Liver (tissue), 9 donors: ENCODE measurements around the gene LEAP2. TPM values are rescaled to one million over a fixed set of nuclear protein-coding genes. Genes with fewer than 3 reads are reported as not detected.

ENCODE experiments used
- DNase-seq: peaks from one replicate; pipeline ENCODE4 v3.0.0-alpha.2; 2017; ENCODE audit warnings: low spot score
- H3K27ac ChIP-seq, 2 donors: one replicate each; pipeline ENCODE4 v1.7.0; 2013; ENCODE audit warnings: inconsistent platforms in 2 of 2, low read length in 2 of 2, control low read depth in 1 of 2, low read depth in 1 of 2, mild to moderate bottlenecking in 1 of 2
- H3K27me3 ChIP-seq, 4 donors: one replicate each; pipeline versions ENCODE4 v1.6.1 to v1.7.0; 2013; ENCODE audit warnings: low read length in 3 of 4, inconsistent platforms in 1 of 4, mild to moderate bottlenecking in 1 of 4, moderate library complexity in 1 of 4; ENCODE audit not compliant: control insufficient read depth in 4 of 4, insufficient read depth in 4 of 4
- H3K36me3 ChIP-seq, 4 donors: one replicate each; pipeline versions ENCODE4 v1.6.1 to v1.7.0; 2013; ENCODE audit warnings: low read length in 3 of 4, mild to moderate bottlenecking in 3 of 4, low read depth in 1 of 4, moderate library complexity in 1 of 4; ENCODE audit not compliant: control insufficient read depth in 4 of 4, insufficient read depth in 3 of 4
- H3K4me1 ChIP-seq, 4 donors: one replicate each; pipeline versions ENCODE4 v1.6.1 to v1.7.0; 2013; ENCODE audit warnings: low read length in 3 of 4, mild to moderate bottlenecking in 3 of 4, moderate library complexity in 1 of 4; ENCODE audit not compliant: control insufficient read depth in 4 of 4, insufficient read depth in 4 of 4
- H3K4me3 ChIP-seq, 3 donors: one replicate each; pipeline versions ENCODE4 v1.6.1 to v1.7.0; 2013; ENCODE audit warnings: low read length in 3 of 3, control low read depth in 1 of 3, low read depth in 1 of 3, mild to moderate bottlenecking in 1 of 3
- H3K9ac ChIP-seq, 2 donors: one replicate each; pipeline ENCODE4 v1.7.0; 2013; ENCODE audit warnings: low read length in 2 of 2, mild to moderate bottlenecking in 2 of 2, moderate library complexity in 2 of 2, control low read depth in 1 of 2, low read depth in 1 of 2
- H3K9me3 ChIP-seq, 4 donors: one replicate each; pipeline versions ENCODE4 v1.6.1 to v1.7.0; 2013; ENCODE audit warnings: low read length in 3 of 4; ENCODE audit not compliant: control insufficient read depth in 4 of 4
- EGR1 ChIP-seq, 2 donors: IDR thresholded peaks; 2 replicates each; pipeline ENCODE4 v1.6.1; 2016 to 2018; ENCODE audit warnings: antibody characterized with exemption in 2 of 2, low read depth in 2 of 2
- FOXA1 ChIP-seq: IDR thresholded peaks from 2 replicates; pipeline ENCODE4 v1.6.1; 2016; ENCODE audit warnings: antibody characterized with exemption
- FOXA2 ChIP-seq: IDR thresholded peaks from 2 replicates; pipeline ENCODE4 v1.6.1; 2016; ENCODE audit warnings: antibody characterized with exemption
- GABPA ChIP-seq, 2 donors: IDR thresholded peaks in 1 of 2; conservative IDR thresholded peaks in 1 of 2; 2 replicates each; pipeline ENCODE4 v1.6.1; 2016; ENCODE audit warnings: antibody characterized with exemption in 2 of 2, mild to moderate bottlenecking in 1 of 2, moderate library complexity in 1 of 2
- HNF4A ChIP-seq, 2 donors: conservative IDR thresholded peaks; 2 replicates each; pipeline ENCODE4 v1.6.1; 2016; ENCODE audit warnings: antibody characterized with exemption in 2 of 2, mild to moderate bottlenecking in 2 of 2
- HNF4G ChIP-seq: IDR thresholded peaks from 2 replicates; pipeline ENCODE4 v1.6.1; 2016; ENCODE audit warnings: antibody characterized with exemption
- JUND ChIP-seq, 2 donors: IDR thresholded peaks; 2 replicates each; pipeline ENCODE4 v1.6.1; 2016; ENCODE audit warnings: antibody characterized with exemption in 2 of 2
- MAX ChIP-seq: IDR thresholded peaks from 2 replicates; pipeline ENCODE4 v1.6.1; 2016; ENCODE audit warnings: antibody characterized with exemption
- NR2F2 ChIP-seq: IDR thresholded peaks from 2 replicates; pipeline ENCODE4 v1.6.1; 2016; ENCODE audit warnings: antibody characterized with exemption
- RAD21 ChIP-seq, 2 donors: IDR thresholded peaks; 2 replicates each; pipeline ENCODE4 v1.6.1; 2016; ENCODE audit warnings: antibody characterized with exemption in 2 of 2, mild to moderate bottlenecking in 2 of 2
- RXRA ChIP-seq, 2 donors: IDR thresholded peaks; 2 replicates each; pipeline ENCODE4 v1.6.1; 2017 to 2018; ENCODE audit warnings: antibody characterized with exemption in 2 of 2, mild to moderate bottlenecking in 1 of 2
- SP1 ChIP-seq: IDR thresholded peaks from 2 replicates; pipeline ENCODE4 v1.6.1; 2018; ENCODE audit warnings: antibody characterized with exemption, mild to moderate bottlenecking
- TAF1 ChIP-seq: conservative IDR thresholded peaks from 2 replicates; pipeline ENCODE4 v1.6.1; 2016; ENCODE audit warnings: antibody characterized with exemption, mild to moderate bottlenecking
- YY1 ChIP-seq: IDR thresholded peaks from 2 replicates; pipeline ENCODE4 v1.6.1; 2016; ENCODE audit warnings: antibody characterized with exemption, mild to moderate bottlenecking
- WGBS: extraction: QIAGEN DNeasy Blood & Tissue Kit; methylation state at CpG from one replicate; pipeline ENCODE4 v1.1.7; 2013; 5-methylcytosine and 5-hydroxymethylcytosine counted together
- polyA plus RNA-seq, 2 donors: library from polyadenylated mRNA; stranded (reverse) in 1 of 2; unstranded in 1 of 2; fragments of 200-250 nt in 1 of 2; fragments of >200 nt in 1 of 2; fragmentation: Nextera tagmentation in 1 of 2; extraction: Ambion mirVana in 1 of 2; gene quantifications; one replicate each; pipeline versions ENCODE4 v1.2.1 to v1.2.3, GENCODE V29; 2013 to 2015
- total RNA-seq, 2 donors: library from RNA; depleted of rRNA; stranded (reverse); fragments of >200 nt; gene quantifications; one replicate each; pipeline ENCODE4 v1.2.3, GENCODE V29; 2014
- TF ChIP-seq, protein P1 (sequence below): IDR thresholded peaks from 2 replicates; pipeline ENCODE4 v1.6.1; 2016; ENCODE audit warnings: antibody characterized with exemption, mild to moderate bottlenecking
- TF ChIP-seq, protein P2 (sequence below): IDR thresholded peaks from 2 replicates; pipeline ENCODE4 v1.6.1; 2016; ENCODE audit warnings: antibody characterized with exemption
- TF ChIP-seq, protein P3 (sequence below): fragments of 150-350 bp; IDR thresholded peaks from 2 replicates; pipeline ENCODE4 v1.5.1; 2017; ENCODE audit warnings: improper control_type of control experiment, low read depth, low read length; ENCODE audit not compliant: missing input control
- TF ChIP-seq, protein P4 (sequence below): IDR thresholded peaks from 2 replicates; pipeline ENCODE4 v1.6.1; 2016; ENCODE audit warnings: antibody characterized with exemption
- donor health status: healthy.
- donor health status: healthy.
- donor health status: healthy.
- donor health status: healthy.
- donor health status: healthy.

Gene LEAP2
- total and polyA plus RNA-seq, 4 donors: 12.0 to 736 (median 62.4) TPM

GRCh38 chr5:132834057-132834456, 39.4 kb upstream of the LEAP2 start (continued):
- TF ChIP-seq, protein P1, sequence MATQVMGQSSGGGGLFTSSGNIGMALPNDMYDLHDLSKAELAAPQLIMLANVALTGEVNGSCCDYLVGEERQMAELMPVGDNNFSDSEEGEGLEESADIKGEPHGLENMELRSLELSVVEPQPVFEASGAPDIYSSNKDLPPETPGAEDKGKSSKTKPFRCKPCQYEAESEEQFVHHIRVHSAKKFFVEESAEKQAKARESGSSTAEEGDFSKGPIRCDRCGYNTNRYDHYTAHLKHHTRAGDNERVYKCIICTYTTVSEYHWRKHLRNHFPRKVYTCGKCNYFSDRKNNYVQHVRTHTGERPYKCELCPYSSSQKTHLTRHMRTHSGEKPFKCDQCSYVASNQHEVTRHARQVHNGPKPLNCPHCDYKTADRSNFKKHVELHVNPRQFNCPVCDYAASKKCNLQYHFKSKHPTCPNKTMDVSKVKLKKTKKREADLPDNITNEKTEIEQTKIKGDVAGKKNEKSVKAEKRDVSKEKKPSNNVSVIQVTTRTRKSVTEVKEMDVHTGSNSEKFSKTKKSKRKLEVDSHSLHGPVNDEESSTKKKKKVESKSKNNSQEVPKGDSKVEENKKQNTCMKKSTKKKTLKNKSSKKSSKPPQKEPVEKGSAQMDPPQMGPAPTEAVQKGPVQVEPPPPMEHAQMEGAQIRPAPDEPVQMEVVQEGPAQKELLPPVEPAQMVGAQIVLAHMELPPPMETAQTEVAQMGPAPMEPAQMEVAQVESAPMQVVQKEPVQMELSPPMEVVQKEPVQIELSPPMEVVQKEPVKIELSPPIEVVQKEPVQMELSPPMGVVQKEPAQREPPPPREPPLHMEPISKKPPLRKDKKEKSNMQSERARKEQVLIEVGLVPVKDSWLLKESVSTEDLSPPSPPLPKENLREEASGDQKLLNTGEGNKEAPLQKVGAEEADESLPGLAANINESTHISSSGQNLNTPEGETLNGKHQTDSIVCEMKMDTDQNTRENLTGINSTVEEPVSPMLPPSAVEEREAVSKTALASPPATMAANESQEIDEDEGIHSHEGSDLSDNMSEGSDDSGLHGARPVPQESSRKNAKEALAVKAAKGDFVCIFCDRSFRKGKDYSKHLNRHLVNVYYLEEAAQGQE: no peak
- TF ChIP-seq FOXA2: no peak
- TF ChIP-seq HNF4A (conservative IDR thresholded peaks at IDR 0.05): no peak
- TF ChIP-seq HNF4G: no peak
- no peak for TF ChIP-seq NR2F2

GRCh38 chr5:132836852-132837251, 36.6 kb upstream of the LEAP2 start:
- 66% methylated on average over 1 of the region's 1 CpG for WGBS
- Histone ChIP-seq H3K4me1 (peaks cover 6 to 42% (median 15%) of the 10 kb centered on the region in 4 donors), H3K9ac (peak overlapping the region in 1 of 2 donors; percentile 45), H3K9me3 (no peaks in the 10 kb centered on the region), H3K4me3 (no peak overlapping the region), H3K27me3 (no peaks in the 10 kb centered on the region), H3K36me3 (no peaks in the 10 kb centered on the region), H3K27ac (peak overlapping the region; percentile 91 to 98)
- DNase-seq: no peak
- TF ChIP-seq SP1: no peak
- no peak for TF ChIP-seq TAF1
- TF ChIP-seq FOXA1: no peak
- TF ChIP-seq JUND (IDR thresholded peaks at IDR 0.05): no peak
- no peak for TF ChIP-seq HNF4G
- no peak for TF ChIP-seq EGR1 (IDR thresholded peaks at IDR 0.05; ENCODE audit: low read depth in 2 of 2)
- TF ChIP-seq HNF4A (conservative IDR thresholded peaks at IDR 0.05): no peak

DNA sequence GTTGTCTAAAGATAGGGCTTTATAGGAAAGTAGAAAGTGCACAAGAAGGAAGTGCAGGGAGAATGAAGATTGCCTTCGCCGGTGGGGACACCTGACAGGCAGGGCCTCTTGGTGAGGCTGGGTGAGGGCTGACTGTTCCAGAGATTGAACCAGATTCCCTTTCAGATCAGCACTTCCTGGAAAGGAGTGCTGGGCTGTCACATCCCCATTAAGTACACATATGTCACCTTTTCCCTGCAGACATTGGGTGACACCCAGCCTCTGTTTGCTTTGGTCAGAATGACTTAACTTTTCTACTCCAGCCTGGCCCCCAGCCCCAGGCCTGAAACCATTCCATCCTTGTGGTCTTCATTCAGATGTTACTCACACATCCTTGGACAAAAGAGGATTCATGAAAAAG, 35.6 kb upstream of the LEAP2 start:
- TF ChIP-seq YY1 (no peak), GABPA (IDR thresholded peaks at IDR 0.05 in 1 of 2, conservative IDR thresholded peaks at IDR 0.05 in 1 of 2) (no peak), HNF4G (no peak), MAX (peak; percentile 76), SP1 (peak; percentile 79), FOXA1 (peak; percentile 76), RXRA (IDR thresholded peaks at IDR 0.05) (peak; percentile 76 to 87), HNF4A (conservative IDR thresholded peaks at IDR 0.05) (peak in 1 of 2 donors; percentile 58), RAD21 (IDR thresholded peaks at IDR 0.05) (peak in 1 of 2 donors; percentile 35), JUND (IDR thresholded peaks at IDR 0.05) (peak in 1 of 2 donors; percentile 78), EGR1 (IDR thresholded peaks at IDR 0.05; ENCODE audit: low read depth in 2 of 2) (peak in 1 of 2 donors; percentile 65), TAF1 (peak; percentile 24), NR2F2 (no peak), FOXA2 (peak; percentile 73)
- TF ChIP-seq, protein P1: peak; percentile 88
- TF ChIP-seq, protein P2, sequence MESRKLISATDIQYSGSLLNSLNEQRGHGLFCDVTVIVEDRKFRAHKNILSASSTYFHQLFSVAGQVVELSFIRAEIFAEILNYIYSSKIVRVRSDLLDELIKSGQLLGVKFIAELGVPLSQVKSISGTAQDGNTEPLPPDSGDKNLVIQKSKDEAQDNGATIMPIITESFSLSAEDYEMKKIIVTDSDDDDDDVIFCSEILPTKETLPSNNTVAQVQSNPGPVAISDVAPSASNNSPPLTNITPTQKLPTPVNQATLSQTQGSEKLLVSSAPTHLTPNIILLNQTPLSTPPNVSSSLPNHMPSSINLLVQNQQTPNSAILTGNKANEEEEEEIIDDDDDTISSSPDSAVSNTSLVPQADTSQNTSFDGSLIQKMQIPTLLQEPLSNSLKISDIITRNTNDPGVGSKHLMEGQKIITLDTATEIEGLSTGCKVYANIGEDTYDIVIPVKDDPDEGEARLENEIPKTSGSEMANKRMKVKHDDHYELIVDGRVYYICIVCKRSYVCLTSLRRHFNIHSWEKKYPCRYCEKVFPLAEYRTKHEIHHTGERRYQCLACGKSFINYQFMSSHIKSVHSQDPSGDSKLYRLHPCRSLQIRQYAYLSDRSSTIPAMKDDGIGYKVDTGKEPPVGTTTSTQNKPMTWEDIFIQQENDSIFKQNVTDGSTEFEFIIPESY: peak; percentile 36
- TF ChIP-seq, protein P3, sequence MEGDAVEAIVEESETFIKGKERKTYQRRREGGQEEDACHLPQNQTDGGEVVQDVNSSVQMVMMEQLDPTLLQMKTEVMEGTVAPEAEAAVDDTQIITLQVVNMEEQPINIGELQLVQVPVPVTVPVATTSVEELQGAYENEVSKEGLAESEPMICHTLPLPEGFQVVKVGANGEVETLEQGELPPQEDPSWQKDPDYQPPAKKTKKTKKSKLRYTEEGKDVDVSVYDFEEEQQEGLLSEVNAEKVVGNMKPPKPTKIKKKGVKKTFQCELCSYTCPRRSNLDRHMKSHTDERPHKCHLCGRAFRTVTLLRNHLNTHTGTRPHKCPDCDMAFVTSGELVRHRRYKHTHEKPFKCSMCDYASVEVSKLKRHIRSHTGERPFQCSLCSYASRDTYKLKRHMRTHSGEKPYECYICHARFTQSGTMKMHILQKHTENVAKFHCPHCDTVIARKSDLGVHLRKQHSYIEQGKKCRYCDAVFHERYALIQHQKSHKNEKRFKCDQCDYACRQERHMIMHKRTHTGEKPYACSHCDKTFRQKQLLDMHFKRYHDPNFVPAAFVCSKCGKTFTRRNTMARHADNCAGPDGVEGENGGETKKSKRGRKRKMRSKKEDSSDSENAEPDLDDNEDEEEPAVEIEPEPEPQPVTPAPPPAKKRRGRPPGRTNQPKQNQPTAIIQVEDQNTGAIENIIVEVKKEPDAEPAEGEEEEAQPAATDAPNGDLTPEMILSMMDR: no peak
- TF ChIP-seq, protein P4, sequence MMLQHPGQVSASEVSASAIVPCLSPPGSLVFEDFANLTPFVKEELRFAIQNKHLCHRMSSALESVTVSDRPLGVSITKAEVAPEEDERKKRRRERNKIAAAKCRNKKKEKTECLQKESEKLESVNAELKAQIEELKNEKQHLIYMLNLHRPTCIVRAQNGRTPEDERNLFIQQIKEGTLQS: no peak
- Histone ChIP-seq H3K4me3 (no peak overlapping the region), H3K9ac (peak overlapping the region; percentile 57 to 91), H3K4me1 (peaks cover 6 to 42% (median 15%) of the 10 kb centered on the region in 4 donors), H3K27me3 (no peaks in the 10 kb centered on the region), H3K9me3 (no peaks in the 10 kb centered on the region), H3K36me3 (no peaks in the 10 kb centered on the region), H3K27ac (peak overlapping the region; percentile 91 to 98)
- no peak for DNase-seq
- WGBS: 17% methylated on average over 2 of the region's 2 CpGs
